ENCODE measurements around the gene CDH16. TPM values are rescaled to one million over a fixed set of nuclear protein-coding genes. Genes with fewer than 3 reads are reported as not detected.

CDH16 gene
- not detected for polyA plus RNA-seq (2013, experiment 1 of 2)
- not detected for polyA plus RNA-seq (2013, experiment 2 of 2)

DNA sequence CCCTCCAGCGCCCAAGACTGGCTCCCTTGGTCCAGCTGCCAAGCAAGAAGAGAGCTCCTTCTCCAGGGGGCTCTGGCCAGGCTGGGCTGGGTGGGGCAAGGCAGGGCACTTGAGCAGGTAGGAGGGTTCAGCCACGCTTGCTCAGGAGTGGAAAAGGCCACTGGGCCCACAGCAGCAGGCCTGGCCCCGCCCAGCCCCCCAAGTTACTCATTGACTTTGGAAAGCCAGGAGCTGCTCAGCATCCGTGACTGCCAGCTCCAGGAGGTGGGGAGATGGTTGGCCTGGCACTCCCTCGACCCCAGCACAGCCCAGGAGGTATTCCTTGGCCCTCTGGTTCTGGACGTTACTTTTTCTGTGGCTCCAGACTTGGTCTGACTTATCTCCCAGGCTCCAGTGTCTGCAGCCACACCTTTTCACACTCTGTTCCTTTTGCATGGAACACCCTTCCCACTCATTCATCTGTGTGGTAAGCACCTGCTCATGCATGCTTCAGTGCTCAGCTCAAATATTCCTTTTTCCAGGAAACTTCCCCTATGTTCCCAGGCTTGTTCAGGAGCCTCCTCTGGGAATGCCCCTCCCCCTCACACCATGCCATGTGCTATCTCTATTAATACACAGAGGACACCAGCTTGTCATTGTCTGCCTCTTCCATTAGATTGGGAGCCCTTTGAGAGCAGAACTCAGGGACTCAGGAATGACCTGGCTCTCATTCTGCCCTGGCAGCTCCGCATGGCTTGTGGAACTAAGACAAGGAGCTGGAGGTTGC is at the start of gene CDH16:
CDH16 (minus strand) TSS at position 83 of the 766 bp plus-strand sequence. CDS start 820 bp downstream, outside the sequence.
- Histone ChIP-seq H3K23ac (ENCODE audit: low read depth, low read length, poor library complexity) (peak within 1 kb of the TSS; percentile 25), H2AFZ (ENCODE audit: low read length) (no peak within 1 kb of the TSS), H2BK120ac (ENCODE audit: low read depth, low read length) (no peak within 1 kb of the TSS), H3K14ac (ENCODE audit: low read length) (no peak within 1 kb of the TSS), H2BK5ac (ENCODE audit: low read length) (no peak within 1 kb of the TSS), H4K8ac (ENCODE audit: low read depth, low read length) (no peak within 1 kb of the TSS), H2BK15ac (ENCODE audit: low read length) (no peak within 1 kb of the TSS), H3K27ac (replicated peaks; ENCODE audit: low read length) (no peak within 1 kb of the TSS), H3K4me2 (ENCODE audit: insufficient read depth, low read length, poor library complexity, severe bottlenecking) (no peak within 1 kb of the TSS), H2BK12ac (ENCODE audit: low read length) (no peak within 1 kb of the TSS), H3K27me3 (ENCODE audit: control insufficient read depth in 3 of 3, insufficient read depth in 3 of 3, low read depth in 1 of 3, low read length in 3 of 3) (peaks cover 0 to 54% (median 8%) of the 10 kb centered on the region in 3 experiments), H3K4me3 (ENCODE audit: low read length in 2 of 2) (no peak within 1 kb of the TSS), H3K79me1 (ENCODE audit: low read depth, low read length) (no peaks in the 10 kb centered on the region), H3K9ac (ENCODE audit: low read depth, low read length, poor library complexity) (peak within 1 kb of the TSS; percentile 78), H3K9me3 (replicated peaks in 1 of 2; ENCODE audit: control insufficient read depth in 2 of 2, insufficient read depth in 1 of 2, low read depth in 1 of 2, low read length in 2 of 2) (no peaks in the 10 kb centered on the region), H3K4me1 (ENCODE audit: control insufficient read depth in 2 of 2, insufficient read depth in 1 of 2, low read depth in 1 of 2, low read length in 2 of 2) (peaks cover 0 to 18% of the 10 kb centered on the region in 2 donors), H3K4ac (ENCODE audit: low read length) (no peak within 1 kb of the TSS), H3K36me3 (replicated peaks in 1 of 2; ENCODE audit: control insufficient read depth in 2 of 2, insufficient read depth in 2 of 2, low read length in 2 of 2) (no peaks in the 10 kb centered on the region), H2AK5ac (ENCODE audit: low read depth, low read length) (peak within 1 kb of the TSS; percentile 31), H3K18ac (ENCODE audit: low read length) (peak within 1 kb of the TSS; percentile 66), H4K91ac (ENCODE audit: low read depth, low read length, poor library complexity) (no peak within 1 kb of the TSS)
- no CpG with 5 or more reads among the region's 7 CpGs for WGBS, 2 donors (ENCODE audit: extremely low coverage in 2 of 2, insufficient read length in 2 of 2, insufficient replicate concordance in 1 of 2)
- no peak for DNase-seq (ENCODE audit: low spot score)

DNA sequence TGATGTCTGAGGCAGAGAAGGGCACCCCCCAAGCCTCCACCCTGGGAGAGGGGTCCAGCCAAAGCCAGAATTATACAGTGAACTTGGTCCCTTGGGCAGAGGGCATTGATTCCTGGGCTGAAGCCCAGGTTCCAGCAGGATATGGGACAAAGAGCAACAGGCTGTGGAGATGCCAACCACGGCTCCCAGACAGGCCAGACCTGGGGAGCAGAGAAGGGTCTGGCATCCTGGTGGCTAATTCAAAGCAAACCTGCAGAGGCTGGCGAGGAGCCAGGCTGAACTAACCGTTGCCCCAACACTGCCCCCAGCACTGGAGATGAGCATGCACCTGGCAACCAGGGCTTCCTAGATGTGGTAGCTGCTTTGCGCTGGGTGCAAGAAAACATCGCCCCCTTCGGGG is 45.4 kb upstream of the CDH16 start:
- Histone ChIP-seq H3K27me3 (ENCODE audit: control insufficient read depth in 3 of 3, insufficient read depth in 3 of 3, low read depth in 1 of 3, low read length in 3 of 3) (peaks cover 0 to 6% (median 0%) of the 10 kb centered on the region in 3 experiments), H3K36me3 (replicated peaks in 1 of 2; ENCODE audit: control insufficient read depth in 2 of 2, insufficient read depth in 2 of 2, low read length in 2 of 2) (no peaks in the 10 kb centered on the region), H2BK120ac (ENCODE audit: low read depth, low read length) (no peak overlapping the region), H3K27ac (replicated peaks; ENCODE audit: low read length) (no peak overlapping the region), H3K4me3 (ENCODE audit: low read length in 2 of 2) (no peak overlapping the region), H4K91ac (ENCODE audit: low read depth, low read length, poor library complexity) (no peak overlapping the region), H3K4me1 (ENCODE audit: control insufficient read depth in 2 of 2, insufficient read depth in 1 of 2, low read depth in 1 of 2, low read length in 2 of 2) (peaks cover 3% of the 10 kb centered on the region in 2 donors), H3K18ac (ENCODE audit: low read length) (no peak overlapping the region), H2BK12ac (ENCODE audit: low read length) (no peak overlapping the region), H2AK5ac (ENCODE audit: low read depth, low read length) (peak overlapping the region; percentile 80), H3K9me3 (replicated peaks in 1 of 2; ENCODE audit: control insufficient read depth in 2 of 2, insufficient read depth in 1 of 2, low read depth in 1 of 2, low read length in 2 of 2) (no peaks in the 10 kb centered on the region), H2AFZ (ENCODE audit: low read length) (no peak overlapping the region), H3K23ac (ENCODE audit: low read depth, low read length, poor library complexity) (no peak overlapping the region), H3K14ac (ENCODE audit: low read length) (no peak overlapping the region), H4K8ac (ENCODE audit: low read depth, low read length) (no peak overlapping the region), H3K4ac (ENCODE audit: low read length) (no peak overlapping the region), H2BK5ac (ENCODE audit: low read length) (no peak overlapping the region), H2BK15ac (ENCODE audit: low read length) (no peak overlapping the region), H3K4me2 (ENCODE audit: insufficient read depth, low read length, poor library complexity, severe bottlenecking) (no peak overlapping the region), H3K79me1 (ENCODE audit: low read depth, low read length) (peaks cover 2% of the 10 kb centered on the region), H3K9ac (ENCODE audit: low read depth, low read length, poor library complexity) (no peak overlapping the region)
- no CpG with 5 or more reads among the region's 6 CpGs for whole genome bisulfite sequencing, 2 donors (ENCODE audit: extremely low coverage in 2 of 2, insufficient read length in 2 of 2, insufficient replicate concordance in 1 of 2)
- DNase-seq (ENCODE audit: low spot score): no peak

- Histone ChIP-seq H3K23ac (ENCODE audit: low read depth, low read length, poor library complexity) (no peak overlapping the region), H3K9ac (ENCODE audit: low read depth, low read length, poor library complexity) (no peak overlapping the region)
- DNase-seq (ENCODE audit: low spot score): no peak
Observed at GRCh38 chr16:66961914-66962313, 43.2 kb upstream of the CDH16 start.

DNA sequence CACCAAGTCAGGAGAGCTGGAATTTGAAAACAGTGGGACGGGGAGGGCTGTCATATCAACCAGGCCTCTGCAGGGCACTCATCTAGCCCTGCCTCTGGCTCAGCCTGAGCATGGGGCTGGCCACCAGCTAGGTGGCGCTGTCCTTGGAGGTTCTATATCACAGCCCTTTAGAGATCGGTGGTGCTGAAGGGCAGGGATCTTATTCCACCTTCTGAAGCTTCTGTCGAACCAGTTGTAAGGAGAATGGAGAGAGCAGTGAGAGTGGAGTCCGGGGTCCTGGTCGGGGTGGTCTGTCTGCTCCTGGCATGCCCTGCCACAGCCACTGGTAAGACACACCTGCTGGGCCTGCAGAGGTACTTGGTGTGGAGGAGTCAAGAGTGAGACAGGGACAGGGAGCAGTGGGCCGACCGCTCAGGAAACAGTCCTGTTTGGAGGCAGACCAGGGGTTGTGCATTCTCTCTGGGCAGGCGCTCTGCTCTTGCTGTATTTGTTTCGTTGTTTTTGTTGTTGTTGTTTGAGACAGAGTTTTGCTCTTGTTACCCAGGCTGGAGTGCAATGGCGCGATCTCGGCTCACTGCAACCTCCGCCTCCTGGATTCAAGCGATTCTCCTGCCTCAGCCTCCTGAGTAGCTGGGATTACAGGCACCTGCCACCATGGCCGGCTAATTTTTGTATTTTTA is 42.5 kb upstream of the CDH16 start, which contains the start of gene CES3:
CES3 (plus strand) TSS at position 202 of the 680 bp plus-strand sequence; CDS start at position 244, 42 bp downstream.
- Histone ChIP-seq H3K4ac (ENCODE audit: low read length) (no peak within 1 kb of the TSS), H3K9ac (ENCODE audit: low read depth, low read length, poor library complexity) (peak within 1 kb of the TSS; percentile 64), H4K8ac (ENCODE audit: low read depth, low read length) (peak within 1 kb of the TSS; percentile 72), H2AK5ac (ENCODE audit: low read depth, low read length) (no peak within 1 kb of the TSS), H2AFZ (ENCODE audit: low read length) (peak within 1 kb of the TSS; percentile 97), H3K4me3 (ENCODE audit: low read length in 2 of 2) (peak within 1 kb of the TSS; percentile 64 to 70), H3K27ac (replicated peaks; ENCODE audit: low read length) (no peak within 1 kb of the TSS), H2BK15ac (ENCODE audit: low read length) (no peak within 1 kb of the TSS), H3K23ac (ENCODE audit: low read depth, low read length, poor library complexity) (peak within 1 kb of the TSS; percentile 44), H2BK5ac (ENCODE audit: low read length) (no peak within 1 kb of the TSS), H3K14ac (ENCODE audit: low read length) (no peak within 1 kb of the TSS), H3K4me1 (ENCODE audit: control insufficient read depth in 2 of 2, insufficient read depth in 1 of 2, low read depth in 1 of 2, low read length in 2 of 2) (peaks cover 3% of the 10 kb centered on the region in 2 donors), H4K91ac (ENCODE audit: low read depth, low read length, poor library complexity) (peak within 1 kb of the TSS; percentile 75), H2BK120ac (ENCODE audit: low read depth, low read length) (no peak within 1 kb of the TSS), H3K36me3 (replicated peaks in 1 of 2; ENCODE audit: control insufficient read depth in 2 of 2, insufficient read depth in 2 of 2, low read length in 2 of 2) (no peaks in the 10 kb centered on the region), H3K4me2 (ENCODE audit: insufficient read depth, low read length, poor library complexity, severe bottlenecking) (peak within 1 kb of the TSS; percentile 32), H2BK12ac (ENCODE audit: low read length) (no peak within 1 kb of the TSS), H3K27me3 (ENCODE audit: control insufficient read depth in 3 of 3, insufficient read depth in 3 of 3, low read depth in 1 of 3, low read length in 3 of 3) (peaks cover 0 to 21% (median 0%) of the 10 kb centered on the region in 3 experiments), H3K9me3 (replicated peaks in 1 of 2; ENCODE audit: control insufficient read depth in 2 of 2, insufficient read depth in 1 of 2, low read depth in 1 of 2, low read length in 2 of 2) (no peaks in the 10 kb centered on the region), H3K79me1 (ENCODE audit: low read depth, low read length) (peaks cover 2% of the 10 kb centered on the region), H3K18ac (ENCODE audit: low read length) (peak within 1 kb of the TSS; percentile 88)
- peak; percentile 61 for DNase-seq (ENCODE audit: low spot score)
- no CpG with 5 or more reads among the region's 16 CpGs for WGBS, 2 donors (ENCODE audit: extremely low coverage in 2 of 2, insufficient read length in 2 of 2, insufficient replicate concordance in 1 of 2)

More at GRCh38 chr16:66961914-66962313, 43.2 kb upstream of the CDH16 start:
- Histone ChIP-seq H4K91ac (ENCODE audit: low read depth, low read length, poor library complexity) (no peak overlapping the region), H3K18ac (ENCODE audit: low read length) (no peak overlapping the region), H2BK120ac (ENCODE audit: low read depth, low read length) (no peak overlapping the region), H3K9me3 (replicated peaks in 1 of 2; ENCODE audit: control insufficient read depth in 2 of 2, insufficient read depth in 1 of 2, low read depth in 1 of 2, low read length in 2 of 2) (no peaks in the 10 kb centered on the region), H2BK12ac (ENCODE audit: low read length) (no peak overlapping the region), H3K36me3 (replicated peaks in 1 of 2; ENCODE audit: control insufficient read depth in 2 of 2, insufficient read depth in 2 of 2, low read length in 2 of 2) (no peaks in the 10 kb centered on the region), H3K4ac (ENCODE audit: low read length) (no peak overlapping the region), H3K79me1 (ENCODE audit: low read depth, low read length) (peaks cover 2% of the 10 kb centered on the region), H2AK5ac (ENCODE audit: low read depth, low read length) (no peak overlapping the region), H3K4me2 (ENCODE audit: insufficient read depth, low read length, poor library complexity, severe bottlenecking) (no peak overlapping the region), H3K14ac (ENCODE audit: low read length) (no peak overlapping the region), H2AFZ (ENCODE audit: low read length) (no peak overlapping the region), H3K4me3 (ENCODE audit: low read length in 2 of 2) (no peak overlapping the region), H3K27me3 (ENCODE audit: control insufficient read depth in 3 of 3, insufficient read depth in 3 of 3, low read depth in 1 of 3, low read length in 3 of 3) (peaks cover 0 to 17% (median 0%) of the 10 kb centered on the region in 3 experiments), H4K8ac (ENCODE audit: low read depth, low read length) (no peak overlapping the region), H2BK5ac (ENCODE audit: low read length) (no peak overlapping the region), H3K27ac (replicated peaks; ENCODE audit: low read length) (no peak overlapping the region), H3K4me1 (ENCODE audit: control insufficient read depth in 2 of 2, insufficient read depth in 1 of 2, low read depth in 1 of 2, low read length in 2 of 2) (peaks cover 3% of the 10 kb centered on the region in 2 donors), H2BK15ac (ENCODE audit: low read length) (no peak overlapping the region)
- WGBS, 2 donors (ENCODE audit: extremely low coverage in 2 of 2, insufficient read length in 2 of 2, insufficient replicate concordance in 1 of 2): no CpG with 5 or more reads among the region's 5 CpGs

Measured in neuronal stem cell (in vitro differentiated cells).